ENCODE measurements around the gene LGALS4.
"Not testable (repeated sequence)": the region's sequence is repeated elsewhere in the genome, so short reads cannot be mapped to it uniquely, and the experiment has no call there.

The LGALS4 gene

GRCh38 chr19:38833092-38833425 is 20.3 kb upstream of the LGALS4 start:
- TF ChIP-seq POLR2AphosphoS5 (IDR thresholded peaks at IDR 0.05; ENCODE audit: low read depth, low read length) = no peak
- no peak for TF ChIP-seq TAF1 (IDR thresholded peaks at IDR 0.05; ENCODE audit: borderline replicate concordance, low read depth, low read length)
- no peak for TF ChIP-seq POLR2A (IDR thresholded peaks at IDR 0.05; ENCODE audit: low read depth, low read length)
- no peak for DNase-seq (ENCODE audit: insufficient read length)
- FAIRE-seq = no peak

- peak; percentile 86 for FAIRE-seq
- TF ChIP-seq TAF1 (IDR thresholded peaks at IDR 0.05; ENCODE audit: borderline replicate concordance, low read depth, low read length) (no peak), POLR2AphosphoS5 (IDR thresholded peaks at IDR 0.05; ENCODE audit: low read depth, low read length) (no peak), POLR2A (IDR thresholded peaks at IDR 0.05; ENCODE audit: low read depth, low read length) (no peak)
- DNase-seq (ENCODE audit: insufficient read length) = no peak
Observed at GRCh38 chr19:38831142-38831605, 18.4 kb upstream of the LGALS4 start.

GRCh38 chr19:38830039-38830733 is 17.4 kb upstream of the LGALS4 start:
- TF ChIP-seq POLR2AphosphoS5 (IDR thresholded peaks at IDR 0.05; ENCODE audit: low read depth, low read length) = no peak
- no peak for TF ChIP-seq TAF1 (IDR thresholded peaks at IDR 0.05; ENCODE audit: borderline replicate concordance, low read depth, low read length)
- TF ChIP-seq POLR2A (IDR thresholded peaks at IDR 0.05; ENCODE audit: low read depth, low read length) = no peak
- FAIRE-seq (no peak), DNase-seq (ENCODE audit: insufficient read length) (no peak)

- not testable (repeated sequence) for FAIRE-seq; DNase-seq (ENCODE audit: insufficient read length)
Observed at GRCh38 chr19:38829203-38829602, 16.5 kb upstream of the LGALS4 start.

- DNase-seq (ENCODE audit: insufficient read length) = no peak
- no peak for TF ChIP-seq POLR2A (IDR thresholded peaks at IDR 0.05; ENCODE audit: low read depth, low read length)
- no peak for TF ChIP-seq TAF1 (IDR thresholded peaks at IDR 0.05; ENCODE audit: borderline replicate concordance, low read depth, low read length)
- FAIRE-seq = no peak
Observed at GRCh38 chr19:38826856-38827551, 14.3 kb upstream of the LGALS4 start.

- not testable (repeated sequence) for DNase-seq (ENCODE audit: insufficient read length); FAIRE-seq
Observed at GRCh38 chr19:38825936-38826335, 13.2 kb upstream of the LGALS4 start.

GRCh38 chr19:38821230-38821825 is 8.6 kb upstream of the LGALS4 start:
- not testable (repeated sequence) for DNase-seq (ENCODE audit: insufficient read length); FAIRE-seq

- no peak for FAIRE-seq
- no peak for DNase-seq (ENCODE audit: insufficient read length)
- TF ChIP-seq POLR2AphosphoS5 (IDR thresholded peaks at IDR 0.05; ENCODE audit: low read depth, low read length) = no peak
- TF ChIP-seq TAF1 (IDR thresholded peaks at IDR 0.05; ENCODE audit: borderline replicate concordance, low read depth, low read length) = no peak
- TF ChIP-seq POLR2A (IDR thresholded peaks at IDR 0.05; ENCODE audit: low read depth, low read length) = no peak
Observed at GRCh38 chr19:38819231-38819920, 6.6 kb upstream of the LGALS4 start.

- no peak for FAIRE-seq
- TF ChIP-seq POLR2AphosphoS5 (IDR thresholded peaks at IDR 0.05; ENCODE audit: low read depth, low read length) (no peak), POLR2A (IDR thresholded peaks at IDR 0.05; ENCODE audit: low read depth, low read length) (no peak), TAF1 (IDR thresholded peaks at IDR 0.05; ENCODE audit: borderline replicate concordance, low read depth, low read length) (no peak)
- DNase-seq (ENCODE audit: insufficient read length) = no peak
Observed at GRCh38 chr19:38817081-38817480, 4.3 kb upstream of the LGALS4 start.

- no peak for TF ChIP-seq POLR2AphosphoS5 (IDR thresholded peaks at IDR 0.05; ENCODE audit: low read depth, low read length)
- no peak for TF ChIP-seq TAF1 (IDR thresholded peaks at IDR 0.05; ENCODE audit: borderline replicate concordance, low read depth, low read length)
- no peak for TF ChIP-seq POLR2A (IDR thresholded peaks at IDR 0.05; ENCODE audit: low read depth, low read length)
- no peak for DNase-seq (ENCODE audit: insufficient read length)
- no peak for FAIRE-seq
Observed at GRCh38 chr19:38816131-38816750, 3.5 kb upstream of the LGALS4 start.

GRCh38 chr19:38815059-38816001 is 2.6 kb upstream of the LGALS4 start:
- FAIRE-seq (no peak), DNase-seq (ENCODE audit: insufficient read length) (no peak)
- TF ChIP-seq TAF1 (IDR thresholded peaks at IDR 0.05; ENCODE audit: borderline replicate concordance, low read depth, low read length) = no peak
- TF ChIP-seq POLR2A (IDR thresholded peaks at IDR 0.05; ENCODE audit: low read depth, low read length) = no peak
- TF ChIP-seq POLR2AphosphoS5 (IDR thresholded peaks at IDR 0.05; ENCODE audit: low read depth, low read length) = 0 out of 2 replicates have a peak, but pooled peaks have one; percentile 37

- DNase-seq (ENCODE audit: insufficient read length); FAIRE-seq: not testable (repeated sequence)
Observed at GRCh38 chr19:38813932-38814331, 1.2 kb upstream of the LGALS4 start.
